Glomerular endothelial cell (primary cell): ENCODE data around the gene IFRD2. TPM values are rescaled to one million over a fixed set of nuclear protein-coding genes. Genes with fewer than 3 reads are reported as not detected.

Experiments used
- DNase-seq: peaks from one replicate; pipeline ENCODE4 v3.0.0-alpha.2; 2011; ENCODE audit warnings: low read depth, low spot score; ENCODE audit errors: extremely low read depth
- total RNA-seq: library from RNA; depleted of rRNA; stranded (reverse); fragments of >200 nt; gene quantifications from 2 replicates; pipeline ENCODE4 v1.2.3, GENCODE V29; 2015

The IFRD2 gene
- total RNA-seq, result 60.3 and 72.4 TPM in 2 replicates

- peak; percentile 70 for DNase-seq
Observed at GRCh38 chr3:50292159-50293078, at the start of gene IFRD2. IFRD2 (minus strand) TSS chr3:50292429; CDS start chr3:50292274, 155 bp downstream.

- DNase-seq, result no peak
Observed at GRCh38 chr3:50341537-50341936, 49.3 kb upstream of the IFRD2 start.

GRCh38 chr3:50340448-50341329 lies 48.5 kb upstream of the IFRD2 start, which contains the start of gene RASSF1:
RASSF1 (minus strand) TSS chr3:50340836; CDS start chr3:50340805, 31 bp downstream.
- DNase-seq, result no peak

- no peak for DNase-seq
Observed at GRCh38 chr3:50340147-50340447, 47.9 kb upstream of the IFRD2 start.

GRCh38 chr3:50339485-50340146 lies 47.4 kb upstream of the IFRD2 start:
- DNase-seq, result no peak

GRCh38 chr3:50338965-50339364 lies 46.7 kb upstream of the IFRD2 start:
- DNase-seq, result no peak

GRCh38 chr3:50337175-50337861 lies 45.1 kb upstream of the IFRD2 start:
- no peak for DNase-seq

- DNase-seq, result no peak
Observed at GRCh38 chr3:50336452-50337174, 44.4 kb upstream of the IFRD2 start.

- no peak for DNase-seq
Observed at GRCh38 chr3:50334339-50335075, 42.3 kb upstream of the IFRD2 start.

GRCh38 chr3:50333744-50334328 lies 41.6 kb upstream of the IFRD2 start:
- DNase-seq, result no peak

- DNase-seq, result no peak
Observed at GRCh38 chr3:50331364-50331907, 39.2 kb upstream of the IFRD2 start.

GRCh38 chr3:50330330-50330729 lies 38.1 kb upstream of the IFRD2 start:
- no peak for DNase-seq

- DNase-seq, result no peak
Observed at GRCh38 chr3:50327943-50328691, 35.9 kb upstream of the IFRD2 start, which contains the start of gene TUSC2. TUSC2 (minus strand) TSS chr3:50328223; CDS start chr3:50328099, 124 bp downstream.

- DNase-seq, result no peak
Observed at GRCh38 chr3:50327129-50327528, 34.9 kb upstream of the IFRD2 start.

- DNase-seq, result no peak
Observed at GRCh38 chr3:50326182-50326541, 33.9 kb upstream of the IFRD2 start.

GRCh38 chr3:50325497-50326181 lies 33.4 kb upstream of the IFRD2 start:
- DNase-seq, result no peak

- no peak for DNase-seq
Observed at GRCh38 chr3:50325113-50325480, 32.9 kb upstream of the IFRD2 start.
